ENCODE data around the gene RBM17.
A peak's percentile ranks its signal among the peaks of the same experiment; 100 is the strongest.

RBM17 gene

DNA sequence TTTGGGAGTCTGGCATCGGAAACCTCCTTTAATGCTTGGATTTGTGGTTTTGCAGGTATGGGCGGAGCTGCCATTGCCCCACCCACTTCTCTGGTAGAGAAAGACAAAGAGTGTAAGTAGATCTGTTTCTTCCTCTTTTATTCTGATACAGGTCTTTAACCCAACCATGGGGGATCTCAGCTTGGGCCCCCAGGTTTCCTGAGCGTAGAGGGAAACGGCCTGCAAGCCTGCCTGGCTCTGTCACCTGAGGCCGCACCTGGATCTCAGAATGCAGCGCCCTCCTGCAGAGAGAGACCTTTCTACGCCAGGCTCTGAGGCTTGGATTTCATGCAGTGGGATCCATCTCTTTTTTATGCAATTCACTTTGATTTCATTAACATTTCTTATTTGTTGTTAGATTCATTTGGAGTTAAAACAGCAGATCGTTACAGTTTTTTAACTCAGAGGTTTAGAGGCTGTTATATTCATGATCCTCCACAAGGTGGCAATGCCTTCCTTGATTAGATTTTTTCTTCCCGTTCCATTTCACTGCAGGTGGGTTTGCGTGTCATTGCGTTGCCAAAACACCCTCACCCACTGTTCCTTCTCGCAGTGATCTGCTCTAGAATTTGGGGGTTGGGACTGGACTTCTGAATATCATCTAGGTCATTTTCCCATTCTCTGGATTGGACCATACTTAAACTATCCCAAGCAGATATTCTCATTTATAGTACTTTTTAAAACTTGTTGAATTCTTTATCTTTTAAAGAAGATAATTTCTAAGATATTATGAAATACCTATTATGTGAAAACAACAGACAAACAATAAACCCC lies 20.0 kb downstream of the RBM17 start:
- POLR2A ChIA-PET = interaction anchor here (1.1 kb wide), 1 partner anchor 42 kb away, joined by 3 read pairs; no protein-coding TSS in a partner anchor
- peak; percentile 64 to 81 (median 78) for DNase-seq
- Histone ChIP-seq H3K4me3 (ENCODE audit: control insufficient read depth in 1 of 7, extremely low read depth in 1 of 7, insufficient read depth in 4 of 7, low read depth in 2 of 7, low read length in 6 of 7) (no peak overlapping the region), H3K36me3 (ENCODE audit: control insufficient read depth in 4 of 4, insufficient read depth in 4 of 4, low read length in 3 of 4) (peaks cover 19 to 91% (median 62%) of the 10 kb centered on the region in 4 experiments), H3K9me3 (ENCODE audit: control extremely low read depth in 1 of 5, control insufficient read depth in 4 of 5, insufficient read depth in 2 of 5, low read depth in 1 of 5, low read length in 4 of 5) (no peaks in the 10 kb centered on the region), H3K4me1 (ENCODE audit: control extremely low read depth in 1 of 4, control insufficient read depth in 4 of 4, insufficient read depth in 4 of 4, low read length in 3 of 4) (peaks cover 0 to 9% (median 4%) of the 10 kb centered on the region in 4 experiments), H3K27me3 (replicated peaks in 2 of 5; ENCODE audit: control insufficient read depth in 4 of 5, insufficient read depth in 5 of 5, low read length in 4 of 5) (no peaks in the 10 kb centered on the region), H3K27ac (ENCODE audit: insufficient read depth in 1 of 2, low read depth in 1 of 2, low read length in 2 of 2, poor library complexity in 1 of 2, severe bottlenecking in 2 of 2) (peak overlapping the region in 1 of 2 experiments; percentile 6)
- WGBS (ENCODE audit: insufficient coverage) = 70% methylated on average over 5 of the region's 12 CpGs
- CTCF ChIA-PET = interaction anchor here (0.6 to 8.0 kb wide), 8 partner anchors 8 to 302 kb away, joined by 3 to 71 read pairs (median 6); no protein-coding TSS in a partner anchor

- POLR2A ChIA-PET = no interaction called here
- no peak for DNase-seq
- Histone ChIP-seq H3K36me3 (ENCODE audit: control insufficient read depth in 4 of 4, insufficient read depth in 4 of 4, low read length in 3 of 4) (peaks cover 22 to 92% (median 64%) of the 10 kb centered on the region in 4 experiments), H3K4me1 (ENCODE audit: control extremely low read depth in 1 of 4, control insufficient read depth in 4 of 4, insufficient read depth in 4 of 4, low read length in 3 of 4) (peaks cover 0 to 9% (median 4%) of the 10 kb centered on the region in 4 experiments), H3K9me3 (ENCODE audit: control extremely low read depth in 1 of 5, control insufficient read depth in 4 of 5, insufficient read depth in 2 of 5, low read depth in 1 of 5, low read length in 4 of 5) (no peaks in the 10 kb centered on the region), H3K27ac (ENCODE audit: insufficient read depth in 1 of 2, low read depth in 1 of 2, low read length in 2 of 2, poor library complexity in 1 of 2, severe bottlenecking in 2 of 2) (peak overlapping the region in 1 of 2 experiments; percentile 6), H3K4me3 (ENCODE audit: control insufficient read depth in 1 of 7, extremely low read depth in 1 of 7, insufficient read depth in 4 of 7, low read depth in 2 of 7, low read length in 6 of 7) (no peak overlapping the region), H3K27me3 (replicated peaks in 2 of 5; ENCODE audit: control insufficient read depth in 4 of 5, insufficient read depth in 5 of 5, low read length in 4 of 5) (no peaks in the 10 kb centered on the region)
- CTCF ChIA-PET = interaction anchor here (0.7 to 8.0 kb wide), 10 partner anchors 12 to 301 kb away, joined by 3 to 71 read pairs (median 8); partner anchors contain the start of gene PFKFB3
- 85% methylated on average over 6 of the region's 7 CpGs for WGBS (ENCODE audit: insufficient coverage)
Measured at GRCh38 chr10:6109444-6109775, 20.6 kb downstream of the RBM17 start.

GRCh38 chr10:6110136-6110535 lies 21.3 kb downstream of the RBM17 start:
- Histone ChIP-seq H3K4me1 (ENCODE audit: control extremely low read depth in 1 of 4, control insufficient read depth in 4 of 4, insufficient read depth in 4 of 4, low read length in 3 of 4) (peaks cover 0 to 9% (median 4%) of the 10 kb centered on the region in 4 experiments), H3K36me3 (ENCODE audit: control insufficient read depth in 4 of 4, insufficient read depth in 4 of 4, low read length in 3 of 4) (peaks cover 25 to 93% (median 67%) of the 10 kb centered on the region in 4 experiments), H3K4me3 (ENCODE audit: control insufficient read depth in 1 of 7, extremely low read depth in 1 of 7, insufficient read depth in 4 of 7, low read depth in 2 of 7, low read length in 6 of 7) (no peak overlapping the region), H3K27me3 (replicated peaks in 2 of 5; ENCODE audit: control insufficient read depth in 4 of 5, insufficient read depth in 5 of 5, low read length in 4 of 5) (no peaks in the 10 kb centered on the region), H3K9me3 (ENCODE audit: control extremely low read depth in 1 of 5, control insufficient read depth in 4 of 5, insufficient read depth in 2 of 5, low read depth in 1 of 5, low read length in 4 of 5) (no peaks in the 10 kb centered on the region), H3K27ac (ENCODE audit: insufficient read depth in 1 of 2, low read depth in 1 of 2, low read length in 2 of 2, poor library complexity in 1 of 2, severe bottlenecking in 2 of 2) (no peak overlapping the region)
- POLR2A ChIA-PET = interaction anchor here (0.7 kb wide), 1 partner anchor 19 kb away, joined by 3 read pairs; no protein-coding TSS in a partner anchor
- CTCF ChIA-PET = interaction anchor here (0.7 to 8.0 kb wide), 13 partner anchors 11 to 298 kb away, joined by 3 to 71 read pairs (median 5); partner anchors contain the start of gene PFKFB3
- DNase-seq = no peak
- WGBS (ENCODE audit: insufficient coverage) = 97% methylated on average over 5 of the region's 5 CpGs

DNA sequence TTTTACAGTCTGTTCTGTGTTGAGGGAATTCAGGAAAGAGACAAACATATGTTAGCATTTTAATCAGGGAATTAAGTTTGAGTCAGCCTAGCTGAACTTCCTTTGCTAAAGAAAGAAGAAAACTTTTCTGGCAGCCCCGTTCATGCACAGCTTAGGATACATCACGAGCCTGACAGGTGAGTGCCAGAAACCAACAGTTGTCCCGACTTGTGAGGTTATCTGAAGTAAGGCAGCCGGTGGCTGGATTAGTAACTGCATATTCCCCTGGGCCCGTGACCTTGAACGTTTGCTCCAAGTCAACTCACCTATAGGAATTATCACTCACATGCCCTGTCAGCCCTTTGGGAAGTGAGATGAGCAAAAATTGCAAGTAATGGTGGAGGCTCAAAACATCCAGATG lies 24.1 kb downstream of the RBM17 start:
- CTCF ChIA-PET = interaction anchor here (1.9 kb wide), 1 partner anchor 86 kb away, joined by 4 read pairs; no protein-coding TSS in a partner anchor
- Histone ChIP-seq H3K4me1 (ENCODE audit: control extremely low read depth in 1 of 4, control insufficient read depth in 4 of 4, insufficient read depth in 4 of 4, low read length in 3 of 4) (peaks cover 0 to 9% (median 4%) of the 10 kb centered on the region in 4 experiments), H3K4me3 (ENCODE audit: control insufficient read depth in 1 of 7, extremely low read depth in 1 of 7, insufficient read depth in 4 of 7, low read depth in 2 of 7, low read length in 6 of 7) (no peak overlapping the region), H3K9me3 (ENCODE audit: control extremely low read depth in 1 of 5, control insufficient read depth in 4 of 5, insufficient read depth in 2 of 5, low read depth in 1 of 5, low read length in 4 of 5) (no peaks in the 10 kb centered on the region), H3K27ac (ENCODE audit: insufficient read depth in 1 of 2, low read depth in 1 of 2, low read length in 2 of 2, poor library complexity in 1 of 2, severe bottlenecking in 2 of 2) (no peak overlapping the region), H3K27me3 (replicated peaks in 2 of 5; ENCODE audit: control insufficient read depth in 4 of 5, insufficient read depth in 5 of 5, low read length in 4 of 5) (no peaks in the 10 kb centered on the region), H3K36me3 (ENCODE audit: control insufficient read depth in 4 of 4, insufficient read depth in 4 of 4, low read length in 3 of 4) (peaks cover 24 to 85% (median 66%) of the 10 kb centered on the region in 4 experiments)
- 92% methylated on average over 2 of the region's 6 CpGs for WGBS (ENCODE audit: insufficient coverage)
- POLR2A ChIA-PET = no interaction called here
- DNase-seq = no peak

- H3K27me3 ChIP-seq (replicated peaks in 2 of 5; ENCODE audit: control insufficient read depth in 4 of 5, insufficient read depth in 5 of 5, low read length in 4 of 5) = no peaks in the 10 kb centered on the region
- H3K4me1 ChIP-seq (ENCODE audit: control extremely low read depth in 1 of 4, control insufficient read depth in 4 of 4, insufficient read depth in 4 of 4, low read length in 3 of 4) = no peaks in the 10 kb centered on the region
- POLR2A ChIA-PET = no interaction called here
- H3K27ac ChIP-seq (ENCODE audit: insufficient read depth in 1 of 2, low read depth in 1 of 2, low read length in 2 of 2, poor library complexity in 1 of 2, severe bottlenecking in 2 of 2) = no peak overlapping the region
- no peak for DNase-seq
- no peak overlapping the region for H3K4me3 ChIP-seq (ENCODE audit: control insufficient read depth in 1 of 7, extremely low read depth in 1 of 7, insufficient read depth in 4 of 7, low read depth in 2 of 7, low read length in 6 of 7)
- peaks cover 24 to 75% (median 57%) of the 10 kb centered on the region in 4 experiments for H3K36me3 ChIP-seq (ENCODE audit: control insufficient read depth in 4 of 4, insufficient read depth in 4 of 4, low read length in 3 of 4)
- H3K9me3 ChIP-seq (ENCODE audit: control extremely low read depth in 1 of 5, control insufficient read depth in 4 of 5, insufficient read depth in 2 of 5, low read depth in 1 of 5, low read length in 4 of 5) = no peaks in the 10 kb centered on the region
- 100% methylated on average over 4 of the region's 4 CpGs for WGBS (ENCODE audit: insufficient coverage)
- CTCF ChIA-PET = interaction anchor here (1.0 to 1.5 kb wide), 2 partner anchors 33 to 37 kb away, joined by 3 to 5 read pairs; no protein-coding TSS in a partner anchor
Measured at GRCh38 chr10:6114299-6114698, 25.5 kb downstream of the RBM17 start.

GRCh38 chr10:6114805-6115341 lies 26.0 kb downstream of the RBM17 start:
- 100% methylated on average over 1 of the region's 4 CpGs for WGBS (ENCODE audit: insufficient coverage)
- H3K4me1 ChIP-seq (ENCODE audit: control extremely low read depth in 1 of 4, control insufficient read depth in 4 of 4, insufficient read depth in 4 of 4, low read length in 3 of 4) = no peaks in the 10 kb centered on the region
- CTCF ChIA-PET = interaction anchor here (0.6 to 1.5 kb wide), 3 partner anchors 33 to 58 kb away, joined by 3 to 5 read pairs (median 3); no protein-coding TSS in a partner anchor
- POLR2A ChIA-PET = no interaction called here
- H3K27me3 ChIP-seq (replicated peaks in 2 of 5; ENCODE audit: control insufficient read depth in 4 of 5, insufficient read depth in 5 of 5, low read length in 4 of 5) = no peaks in the 10 kb centered on the region
- no peaks in the 10 kb centered on the region for H3K9me3 ChIP-seq (ENCODE audit: control extremely low read depth in 1 of 5, control insufficient read depth in 4 of 5, insufficient read depth in 2 of 5, low read depth in 1 of 5, low read length in 4 of 5)
- peaks cover 24 to 70% (median 51%) of the 10 kb centered on the region in 4 experiments for H3K36me3 ChIP-seq (ENCODE audit: control insufficient read depth in 4 of 4, insufficient read depth in 4 of 4, low read length in 3 of 4)
- H3K27ac ChIP-seq (ENCODE audit: insufficient read depth in 1 of 2, low read depth in 1 of 2, low read length in 2 of 2, poor library complexity in 1 of 2, severe bottlenecking in 2 of 2) = no peak overlapping the region
- no peak for DNase-seq
- no peak overlapping the region for H3K4me3 ChIP-seq (ENCODE audit: control insufficient read depth in 1 of 7, extremely low read depth in 1 of 7, insufficient read depth in 4 of 7, low read depth in 2 of 7, low read length in 6 of 7)

Data from common myeloid progenitor, CD34-positive (primary cell).